ENCODE results near the gene INO80D. TPM values are rescaled to one million over a fixed set of nuclear protein-coding genes. Genes with fewer than 3 reads are reported as not detected.
"Not testable (repeated sequence)": the region's sequence is repeated elsewhere in the genome, so short reads cannot be mapped to it uniquely, and the experiment has no call there.

INO80D gene
- total and polyA plus RNA-seq, 2 experiments from 2014 or later = 17.5 to 37.4 TPM

GRCh38 chr2:205976934-205977659 lies 108.9 kb downstream of the INO80D start:
- DNase-seq (ENCODE audit: low spot score) (peak; percentile 22), ATAC-seq (peak; percentile 80)
- not testable (repeated sequence) for H3K4me3 ChIP-seq; H3K9me2 ChIP-seq (ENCODE audit: insufficient read depth); H3K36me3 ChIP-seq (ENCODE audit: insufficient read depth); H3K9me3 Mint-ChIP-seq; H3K27ac Mint-ChIP-seq; H2AFZ ChIP-seq; H3K4me3 Mint-ChIP-seq; H3K4me1 ChIP-seq (ENCODE audit: insufficient read depth); H3K4me1 Mint-ChIP-seq; H3K36me3 Mint-ChIP-seq (ENCODE audit: low read depth); H3F3A ChIP-seq (replicated peaks; ENCODE audit: low read depth); H3K4me2 ChIP-seq; H3K27me3 Mint-ChIP-seq (ENCODE audit: insufficient read depth, low read depth, poor library complexity); H3K79me2 ChIP-seq (replicated peaks; ENCODE audit: insufficient read depth); H3K27ac ChIP-seq (ENCODE audit: low read depth); H4K20me1 ChIP-seq (replicated peaks; ENCODE audit: insufficient read depth); H3K27me3 ChIP-seq (ENCODE audit: insufficient read depth)

- Histone ChIP-seq H2AFZ (no peak overlapping the region), H3K79me2 (replicated peaks; ENCODE audit: insufficient read depth) (no peaks in the 10 kb centered on the region), H3K27ac (ENCODE audit: low read depth) (no peak overlapping the region), H3K4me1 (ENCODE audit: insufficient read depth) (no peaks in the 10 kb centered on the region), H4K20me1 (replicated peaks; ENCODE audit: insufficient read depth) (no peaks in the 10 kb centered on the region), H3K4me2 (no peak overlapping the region), H3F3A (replicated peaks; ENCODE audit: low read depth) (no peaks in the 10 kb centered on the region), H3K27me3 (ENCODE audit: insufficient read depth) (no peaks in the 10 kb centered on the region), H3K9me2 (ENCODE audit: insufficient read depth) (no peaks in the 10 kb centered on the region), H3K4me3 (no peak overlapping the region), H3K36me3 (ENCODE audit: insufficient read depth) (no peaks in the 10 kb centered on the region)
- H3K27me3 Mint-ChIP-seq (ENCODE audit: insufficient read depth, low read depth, poor library complexity) = no peaks in the 10 kb centered on the region
- no peak for TF ChIP-seq CTCF (conservative IDR thresholded peaks at IDR 0.05; ENCODE audit: low read depth in 2 of 2)
- TF ChIP-seq ETS1 (IDR thresholded peaks at IDR 0.05) = no peak
- peaks cover 6% of the 10 kb centered on the region; the same call in 1 of the 3 replicates for H3K9me3 Mint-ChIP-seq
- no peak overlapping the region for H3K27ac Mint-ChIP-seq
- H3K4me3 Mint-ChIP-seq = no peak overlapping the region
- DNase-seq (ENCODE audit: low spot score) (no peak), ATAC-seq (no peak)
- no peaks in the 10 kb centered on the region for H3K36me3 Mint-ChIP-seq (ENCODE audit: low read depth)
- H3K4me1 Mint-ChIP-seq = peaks cover 2% of the 10 kb centered on the region; the same call in 2 of the 3 replicates
Observed at GRCh38 chr2:205976120-205976814, 109.7 kb downstream of the INO80D start.

GRCh38 chr2:205975082-205975949 lies 110.7 kb downstream of the INO80D start:
- no peak for ATAC-seq
- H3K9me3 Mint-ChIP-seq = peaks cover 6% of the 10 kb centered on the region; the same call in 1 of the 3 replicates
- H3K79me2 ChIP-seq (replicated peaks; ENCODE audit: insufficient read depth) = no peaks in the 10 kb centered on the region
- no peaks in the 10 kb centered on the region for H4K20me1 ChIP-seq (replicated peaks; ENCODE audit: insufficient read depth)
- no peak for DNase-seq (ENCODE audit: low spot score)
- peaks cover 8% of the 10 kb centered on the region for H3K4me1 Mint-ChIP-seq
- no peaks in the 10 kb centered on the region for H3F3A ChIP-seq (replicated peaks; ENCODE audit: low read depth)
- H3K4me3 ChIP-seq = no peak overlapping the region
- H3K36me3 Mint-ChIP-seq (ENCODE audit: low read depth) = no peaks in the 10 kb centered on the region
- H3K4me1 ChIP-seq (ENCODE audit: insufficient read depth) = peaks cover 8% of the 10 kb centered on the region
- H3K27ac Mint-ChIP-seq = no peak overlapping the region; the same call in 1 of the 2 replicates
- no peaks in the 10 kb centered on the region for H3K9me2 ChIP-seq (ENCODE audit: insufficient read depth)
- H3K27me3 ChIP-seq (ENCODE audit: insufficient read depth) = no peaks in the 10 kb centered on the region
- H3K27ac ChIP-seq (ENCODE audit: low read depth) = no peak overlapping the region
- no peaks in the 10 kb centered on the region for H3K27me3 Mint-ChIP-seq (ENCODE audit: insufficient read depth, low read depth, poor library complexity)
- no peak overlapping the region for H2AFZ ChIP-seq
- H3K4me2 ChIP-seq = no peak overlapping the region
- no peak overlapping the region for H3K4me3 Mint-ChIP-seq
- H3K36me3 ChIP-seq (ENCODE audit: insufficient read depth) = no peaks in the 10 kb centered on the region
- TF ChIP-seq EZH2phosphoT487 (IDR thresholded peaks at IDR 0.05; ENCODE audit: unreplicated experiment) = no peak
- TF ChIP-seq ZNF331 (CRISPR knock-in tag; IDR thresholded peaks at IDR 0.05; ENCODE audit: low read depth) = no peak
- no peak for TF ChIP-seq EZH2 (IDR thresholded peaks at IDR 0.05; ENCODE audit: low read depth, unreplicated experiment)
- no peak for TF ChIP-seq JUNB (IDR thresholded peaks at IDR 0.05; ENCODE audit: unreplicated experiment)
- no peak for TF ChIP-seq REST (IDR thresholded peaks at IDR 0.05; ENCODE audit: unreplicated experiment)
- TF ChIP-seq ZNF114 (CRISPR knock-in tag; IDR thresholded peaks at IDR 0.05) = no peak
- TF ChIP-seq CREB1 (CRISPR knock-in tag; IDR thresholded peaks at IDR 0.05; ENCODE audit: low read depth) = no peak

All from GM23338 (cell line).